ENCODE results near the gene THSD8. TPM values are rescaled to one million over a fixed set of nuclear protein-coding genes. Genes with fewer than 3 reads are reported as not detected.

THSD8 gene
- total and polyA plus RNA-seq, 2 experiments from 2014 or later, result 15.0 TPM; not detected in 1

DNA sequence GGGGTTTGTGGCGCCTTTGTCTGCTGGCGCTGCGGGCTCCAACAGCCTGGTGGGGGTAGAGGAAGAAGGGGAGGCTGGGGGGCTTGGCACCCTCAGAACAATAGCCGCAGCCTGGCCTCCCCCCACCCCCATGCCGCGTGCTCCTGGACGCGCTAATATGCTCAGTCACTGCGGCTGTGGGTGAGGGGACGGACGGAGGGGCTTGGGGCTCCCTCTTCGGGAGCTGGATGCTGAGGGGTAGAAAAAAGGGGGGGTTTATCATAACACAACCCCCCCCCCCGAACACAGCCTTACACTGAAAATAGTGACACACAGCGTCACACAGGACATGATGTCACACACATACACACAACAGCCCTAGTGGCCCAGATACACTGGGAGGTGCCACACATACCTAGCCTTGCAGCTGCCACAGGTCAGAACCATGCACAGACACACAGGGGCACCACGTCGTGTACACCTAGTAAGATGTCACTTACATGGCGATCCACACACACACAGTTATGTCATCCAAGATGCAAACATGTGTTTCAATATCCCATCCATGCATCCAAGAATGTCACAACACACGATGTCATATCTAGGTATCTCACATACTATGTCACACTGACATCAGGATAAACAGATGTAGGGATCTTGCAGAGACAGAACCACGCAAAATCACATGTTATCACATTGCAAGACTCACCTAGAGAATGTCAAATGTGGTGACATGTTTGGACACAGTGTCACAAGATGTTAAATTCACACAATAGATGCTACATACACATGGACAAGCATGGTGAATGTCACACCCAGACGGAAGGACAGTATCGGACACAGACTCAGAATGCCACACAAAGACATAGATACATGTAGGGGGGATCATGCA lies 37.3 kb downstream of the THSD8 start:
- H3K27ac ChIP-seq, result no peak overlapping the region
- TF ChIP-seq, protein P1, sequence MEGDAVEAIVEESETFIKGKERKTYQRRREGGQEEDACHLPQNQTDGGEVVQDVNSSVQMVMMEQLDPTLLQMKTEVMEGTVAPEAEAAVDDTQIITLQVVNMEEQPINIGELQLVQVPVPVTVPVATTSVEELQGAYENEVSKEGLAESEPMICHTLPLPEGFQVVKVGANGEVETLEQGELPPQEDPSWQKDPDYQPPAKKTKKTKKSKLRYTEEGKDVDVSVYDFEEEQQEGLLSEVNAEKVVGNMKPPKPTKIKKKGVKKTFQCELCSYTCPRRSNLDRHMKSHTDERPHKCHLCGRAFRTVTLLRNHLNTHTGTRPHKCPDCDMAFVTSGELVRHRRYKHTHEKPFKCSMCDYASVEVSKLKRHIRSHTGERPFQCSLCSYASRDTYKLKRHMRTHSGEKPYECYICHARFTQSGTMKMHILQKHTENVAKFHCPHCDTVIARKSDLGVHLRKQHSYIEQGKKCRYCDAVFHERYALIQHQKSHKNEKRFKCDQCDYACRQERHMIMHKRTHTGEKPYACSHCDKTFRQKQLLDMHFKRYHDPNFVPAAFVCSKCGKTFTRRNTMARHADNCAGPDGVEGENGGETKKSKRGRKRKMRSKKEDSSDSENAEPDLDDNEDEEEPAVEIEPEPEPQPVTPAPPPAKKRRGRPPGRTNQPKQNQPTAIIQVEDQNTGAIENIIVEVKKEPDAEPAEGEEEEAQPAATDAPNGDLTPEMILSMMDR (IDR thresholded peaks at IDR 0.05; ENCODE audit: low read depth, low read length), result no peak
- H3K4me3 ChIP-seq, result peak overlapping the region; percentile 75
- no peaks in the 10 kb centered on the region for H3K9me3 ChIP-seq (ENCODE audit: low read depth)
- DNase-seq (ENCODE audit: low read depth in 1 of 2, low spot score in 1 of 2), result no peak
- H3K4me1 ChIP-seq (ENCODE audit: low read depth), result no peaks in the 10 kb centered on the region
- H3K36me3 ChIP-seq, result no peaks in the 10 kb centered on the region
- H3K27me3 ChIP-seq, result peaks cover 35% of the 10 kb centered on the region

DNA sequence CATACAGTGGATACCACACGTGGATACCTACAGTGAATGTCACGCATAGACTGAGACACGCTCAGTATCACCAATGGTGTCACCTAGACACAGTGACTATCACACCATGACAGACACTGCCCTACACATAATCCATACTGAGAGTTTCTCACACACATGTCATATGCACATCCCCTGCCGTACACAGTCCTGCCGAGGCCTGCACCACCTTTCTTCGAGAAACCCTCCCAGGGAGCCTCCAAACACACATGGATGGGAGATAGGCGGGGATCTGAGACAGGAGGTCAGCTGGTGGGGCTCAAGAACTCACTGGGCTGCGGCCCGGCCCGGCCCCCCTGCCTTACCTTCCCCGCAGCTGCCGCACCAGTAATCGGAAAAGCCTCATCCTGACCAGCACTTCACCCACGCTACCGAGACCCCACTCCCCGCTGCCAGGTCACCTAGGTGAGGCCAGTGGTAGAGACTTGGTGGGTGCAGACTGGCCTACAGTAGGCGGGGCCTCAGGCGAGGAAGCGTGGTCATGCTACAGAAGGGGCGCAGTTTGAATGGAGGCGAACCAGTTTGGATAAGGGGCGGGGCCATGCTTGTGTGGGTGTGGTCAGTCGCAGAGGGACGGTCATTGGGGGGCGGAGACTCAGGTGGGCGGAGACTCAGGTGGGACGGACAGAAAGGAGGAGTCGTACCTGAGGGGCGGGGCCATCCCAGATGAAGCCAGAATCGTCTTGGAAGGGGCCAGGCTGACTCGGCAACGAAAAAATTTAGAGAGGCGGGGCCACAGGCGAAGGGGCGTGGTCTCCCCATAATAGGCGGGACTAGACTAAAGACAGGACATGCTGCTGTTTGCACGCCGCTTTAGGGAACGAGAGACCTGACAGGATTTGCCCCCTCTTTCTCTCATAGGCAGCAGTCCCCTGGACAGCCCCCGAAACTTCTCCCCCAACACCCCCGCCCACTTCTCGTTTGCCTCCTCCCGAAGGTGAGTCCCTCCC lies 38.5 kb downstream of the THSD8 start:
- Histone ChIP-seq H3K27ac (no peak overlapping the region), H3K4me1 (ENCODE audit: low read depth) (no peaks in the 10 kb centered on the region), H3K36me3 (no peaks in the 10 kb centered on the region), H3K9me3 (ENCODE audit: low read depth) (no peaks in the 10 kb centered on the region), H3K4me3 (peak overlapping the region; percentile 23), H3K27me3 (peaks cover 23% of the 10 kb centered on the region)
- TF ChIP-seq, protein P1 (IDR thresholded peaks at IDR 0.05; ENCODE audit: low read depth, low read length), result no peak
- DNase-seq (ENCODE audit: low read depth in 1 of 2, low spot score in 1 of 2), result peak; percentile 71 to 92

DNA sequence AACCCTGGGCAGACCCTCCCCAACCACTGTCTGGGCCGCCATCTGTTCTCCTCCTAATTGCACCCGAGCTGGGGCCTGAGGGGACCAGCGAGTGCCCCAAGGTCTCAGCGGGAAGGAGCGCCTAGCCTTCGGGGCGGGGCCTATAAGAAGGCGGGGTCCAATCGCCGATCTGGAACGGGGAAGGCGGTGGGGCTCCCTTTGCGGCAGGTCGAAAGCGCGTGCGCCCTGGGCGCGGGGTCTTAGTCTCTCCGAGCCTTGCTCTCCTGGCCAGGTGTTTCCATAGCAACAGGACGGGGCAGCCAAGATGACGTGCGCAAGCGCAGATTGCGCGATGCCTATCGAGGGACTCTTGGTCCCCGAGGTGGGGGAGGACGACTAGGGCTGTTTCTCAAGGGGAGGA lies 39.2 kb downstream of the THSD8 start:
- peak; percentile 52 to 92 for DNase-seq (ENCODE audit: low read depth in 1 of 2, low spot score in 1 of 2)
- peak overlapping the region; percentile 23 for H3K4me3 ChIP-seq
- no peaks in the 10 kb centered on the region for H3K9me3 ChIP-seq (ENCODE audit: low read depth)
- peaks cover 15% of the 10 kb centered on the region for H3K27me3 ChIP-seq
- no peaks in the 10 kb centered on the region for H3K4me1 ChIP-seq (ENCODE audit: low read depth)
- H3K27ac ChIP-seq, result no peak overlapping the region
- no peaks in the 10 kb centered on the region for H3K36me3 ChIP-seq
- TF ChIP-seq, protein P1 (IDR thresholded peaks at IDR 0.05; ENCODE audit: low read depth, low read length), result no peak

DNA sequence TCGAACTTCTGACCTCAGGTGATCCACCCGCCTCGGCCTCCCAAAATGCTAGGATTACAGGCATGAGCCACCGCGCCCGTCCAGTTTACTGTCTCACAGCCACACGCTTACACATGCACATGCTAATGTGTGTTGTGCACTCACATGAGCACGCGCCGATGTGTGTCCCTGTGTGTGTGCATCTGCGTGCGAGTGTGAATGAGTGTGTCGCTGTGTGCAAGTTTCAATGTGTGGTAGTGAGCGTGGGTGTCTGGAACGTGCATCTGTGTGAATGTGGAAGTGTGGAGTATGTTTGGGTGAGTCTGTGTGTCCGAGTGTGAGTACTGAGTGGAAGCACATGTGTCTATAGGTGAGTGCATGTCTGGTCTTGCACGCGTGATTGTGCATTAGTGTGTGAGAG lies 40.6 kb downstream of the THSD8 start:
- Histone ChIP-seq H3K9me3 (ENCODE audit: low read depth) (no peaks in the 10 kb centered on the region), H3K4me1 (ENCODE audit: low read depth) (no peaks in the 10 kb centered on the region), H3K27me3 (peaks cover 11% of the 10 kb centered on the region), H3K27ac (no peak overlapping the region), H3K4me3 (no peak overlapping the region), H3K36me3 (no peaks in the 10 kb centered on the region)
- TF ChIP-seq, protein P1 (IDR thresholded peaks at IDR 0.05; ENCODE audit: low read depth, low read length), result no peak
- DNase-seq (ENCODE audit: low read depth in 1 of 2, low spot score in 1 of 2), result no peak

DNA sequence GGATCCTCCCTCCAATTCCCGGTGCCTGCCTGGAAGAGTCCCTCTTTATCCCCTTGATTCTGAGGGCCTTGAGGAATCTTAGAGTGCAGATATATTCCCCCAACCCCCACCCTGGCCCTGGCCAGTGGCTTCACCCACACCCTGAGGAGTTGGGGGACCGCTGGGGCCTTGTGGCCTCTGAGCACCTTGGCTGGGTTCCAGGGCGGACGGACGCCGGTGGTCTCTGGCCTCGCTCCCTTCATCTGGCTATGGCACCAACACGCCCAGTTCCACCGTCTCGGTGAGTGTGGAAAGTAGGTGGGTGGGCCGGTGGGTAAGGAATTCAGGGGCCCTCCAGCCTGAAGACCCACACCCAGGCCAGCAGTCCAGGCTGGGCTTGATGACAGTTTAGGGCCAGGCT lies 41.5 kb downstream of the THSD8 start:
- Histone ChIP-seq H3K36me3 (no peaks in the 10 kb centered on the region), H3K27ac (no peak overlapping the region), H3K27me3 (peaks cover 11% of the 10 kb centered on the region), H3K4me1 (ENCODE audit: low read depth) (no peaks in the 10 kb centered on the region), H3K9me3 (ENCODE audit: low read depth) (no peaks in the 10 kb centered on the region), H3K4me3 (no peak overlapping the region)
- DNase-seq (ENCODE audit: low read depth in 1 of 2, low spot score in 1 of 2), result no peak
- TF ChIP-seq, protein P1 (IDR thresholded peaks at IDR 0.05; ENCODE audit: low read depth, low read length), result no peak

All from cardiac muscle cell (in vitro differentiated cells and primary cell).